H1 (cell line): ENCODE data around the gene GFRA3. TPM values are rescaled to one million over a fixed set of nuclear protein-coding genes. Genes with fewer than 3 reads are reported as not detected.

ENCODE experiments used
- CHD7 ChIP-seq: fragments of 300-600 bp; sonication (generic); IDR thresholded peaks from 2 replicates; pipeline ENCODE4 v1.7.1; 2012; ENCODE audit warnings: low read length, moderate library complexity, mild to moderate bottlenecking, inconsistent platforms; ENCODE audit not compliant: insufficient replicate concordance
- EGR1 ChIP-seq: IDR thresholded peaks from 2 replicates; pipeline ENCODE4 v1.6.1; 2011; ENCODE audit warnings: low read depth, low read length, borderline replicate concordance
- MAFK ChIP-seq: IDR thresholded peaks from 2 replicates; pipeline ENCODE4 v1.6.1; 2012; ENCODE audit warnings: low read depth, mild to moderate bottlenecking, improper control_type of control experiment, low read length
- RBBP5 ChIP-seq: IDR thresholded peaks from 2 replicates; pipeline ENCODE4 v1.7.1; 2012; ENCODE audit warnings: low read depth, mild to moderate bottlenecking, inconsistent platforms, low read length, moderate library complexity, borderline replicate concordance
- SP2 ChIP-seq: IDR thresholded peaks from 2 replicates; pipeline ENCODE4 v1.6.1; 2012; ENCODE audit warnings: mild to moderate bottlenecking, low read length, inconsistent platforms
- SRF ChIP-seq: IDR thresholded peaks from 2 replicates; pipeline ENCODE4 v1.6.1; 2011; ENCODE audit warnings: mild to moderate bottlenecking, low read depth, low read length, moderate library complexity
- TAF7 ChIP-seq: optimal IDR thresholded peaks from 2 replicates; pipeline ENCODE3; 2011; ENCODE audit warnings: low read depth, mild to moderate bottlenecking, inconsistent platforms, low read length, moderate library complexity, borderline replicate concordance
- polyA plus RNA-seq, 7 experiments: library from polyadenylated mRNA; depleted of rRNA in 3 of 7; stranded (reverse) in 5 of 7; unstranded in 2 of 7; fragments of >200 nt in 5 of 7; fragments of 200-250 nt in 2 of 7; gene quantifications; 1 replicate in 5 of 7; 2 replicates in 1 of 7; 4 replicates in 1 of 7; pipeline versions ENCODE4 v1.2.1 to v1.2.3, GENCODE V29; 2011 to 2013; ENCODE audit warnings: missing spikeins in 2 of 7, mixed read lengths in 2 of 7
- total RNA-seq: library from RNA; stranded (reverse); fragmentation: NEBNext Ultra II Directional; extraction: Animal tissue kit (Norgen Biotek cat#: 25700); gene quantifications from 2 replicates; pipeline ENCODE4 v1.2.1, GENCODE V29; 2021
- TF ChIP-seq, protein P1 (sequence below): IDR thresholded peaks from 2 replicates; pipeline ENCODE4 v1.6.1; 2012; ENCODE audit warnings: inconsistent platforms

Gene GFRA3
- total and polyA plus RNA-seq, 2 of the 8 experiments (the other 6 are each of a cell fraction or from before 2014, with no cell fraction given): 0.88 to 3.4 TPM

DNA sequence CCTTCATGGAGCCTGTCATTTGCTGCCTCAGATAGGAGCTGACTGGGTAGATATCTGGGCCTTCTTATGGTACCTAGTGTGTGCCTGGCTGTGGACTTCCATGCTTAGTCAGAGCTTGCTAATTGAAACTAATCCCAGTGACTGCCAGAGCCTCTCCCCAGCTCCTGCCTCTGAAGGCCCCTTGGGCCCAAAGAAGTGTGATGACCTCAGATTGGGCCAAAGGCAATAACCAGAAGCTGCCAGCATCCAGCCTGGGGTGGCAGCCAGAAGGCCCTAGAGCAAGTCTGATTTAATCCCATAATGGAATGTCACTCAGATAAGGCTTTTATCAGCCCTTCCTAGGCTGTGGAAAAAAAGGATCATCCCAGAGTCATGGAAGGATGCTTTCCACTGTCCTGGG is 44.2 kb downstream of the GFRA3 start (continued):
- TF ChIP-seq CHD7: no peak
- no peak for TF ChIP-seq TAF7
- no peak for TF ChIP-seq MAFK
- TF ChIP-seq EGR1: no peak
- TF ChIP-seq, protein P1, sequence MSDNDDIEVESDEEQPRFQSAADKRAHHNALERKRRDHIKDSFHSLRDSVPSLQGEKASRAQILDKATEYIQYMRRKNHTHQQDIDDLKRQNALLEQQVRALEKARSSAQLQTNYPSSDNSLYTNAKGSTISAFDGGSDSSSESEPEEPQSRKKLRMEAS: no peak
- TF ChIP-seq SRF: no peak
- TF ChIP-seq RBBP5: no peak
- TF ChIP-seq SP2: no peak
